OCI-LY1 (cell line): ENCODE results near the gene COL6A2.

Experiments used
- H2AFZ ChIP-seq: fragments of 200-600 bp; sonication (generic), shearing (Covaris generic); 2 replicates; pipeline ENCODE4 v1.6.0; 2014; ENCODE audit warnings: antibody characterized with exemption, mild to moderate bottlenecking, low read length
- H3F3A ChIP-seq: fragments of 200-600 bp; sonication (generic), shearing (Covaris generic); 2 replicates; pipeline ENCODE4 v1.6.0; 2014; ENCODE audit warnings: mild to moderate bottlenecking, antibody characterized with exemption, low read length, moderate library complexity; ENCODE audit not compliant: insufficient read depth
- H3K27ac ChIP-seq: fragments of 200-600 bp; sonication (generic); 2 replicates; pipeline ENCODE4 v1.5.1; 2014; ENCODE audit warnings: low read length, mixed run types, mild to moderate bottlenecking, low read depth; ENCODE audit not compliant: poor library complexity, severe bottlenecking
- H3K27me3 ChIP-seq: fragments of 200-600 bp; sonication (generic); 2 replicates; pipeline ENCODE4 v1.6.0; 2014; ENCODE audit warnings: antibody characterized with exemption, mild to moderate bottlenecking, low read length, moderate library complexity; ENCODE audit not compliant: insufficient read depth
- H3K36me3 ChIP-seq: fragments of 200-600 bp; sonication (generic); 2 replicates; pipeline ENCODE4 v1.6.1; 2014; ENCODE audit warnings: mild to moderate bottlenecking, antibody characterized with exemption, low read length, moderate library complexity, mixed read lengths; ENCODE audit not compliant: insufficient read depth
- H3K4me1 ChIP-seq: fragments of 200-600 bp; sonication (generic); 2 replicates; pipeline ENCODE4 v1.5.1; 2014; ENCODE audit warnings: mild to moderate bottlenecking, low read length, moderate library complexity; ENCODE audit not compliant: insufficient read depth, severe bottlenecking
- H3K4me2 ChIP-seq: fragments of 200-600 bp; sonication (generic), shearing (Covaris generic); 2 replicates; pipeline ENCODE4 v1.6.1; 2014; ENCODE audit warnings: low read length
- H3K4me3 ChIP-seq: fragments of 200-600 bp; sonication (generic); 2 replicates; pipeline ENCODE4 v1.5.1; 2014; ENCODE audit warnings: low read length, low read depth, mild to moderate bottlenecking, mixed read lengths; ENCODE audit not compliant: poor library complexity, severe bottlenecking
- H3K79me2 ChIP-seq: fragments of 200-600 bp; shearing (Covaris generic); 2 replicates; pipeline ENCODE4 v1.6.1; 2016; ENCODE audit warnings: mixed run types, low read length, mixed read lengths; ENCODE audit not compliant: insufficient read depth
- H3K9ac ChIP-seq: fragments of 200-600 bp; sonication (generic), shearing (Covaris generic); 2 replicates; pipeline ENCODE4 v1.6.1; 2014; ENCODE audit warnings: mild to moderate bottlenecking, low read length, mixed read lengths
- H3K9me2 ChIP-seq: fragments of 200-600 bp; sonication (generic), shearing (Covaris generic); 2 replicates; pipeline ENCODE4 v1.6.1; 2014; ENCODE audit warnings: low read depth, mild to moderate bottlenecking, low read length, mixed read lengths
- H3K9me3 ChIP-seq: fragments of 200-600 bp; shearing (Covaris generic); 2 replicates; pipeline ENCODE4 v1.6.1; 2014; ENCODE audit warnings: low read length, mixed read lengths
- H4K20me1 ChIP-seq: fragments of 200-600 bp; sonication (generic), shearing (Covaris generic); 2 replicates; pipeline ENCODE4 v1.6.0; 2016; ENCODE audit warnings: mild to moderate bottlenecking, low read length; ENCODE audit not compliant: insufficient read depth
- EZH2 ChIP-seq: fragments of 200-600 bp; sonication (generic), shearing (Covaris generic); IDR thresholded peaks from 2 replicates; pipeline ENCODE4 v1.8.0; 2017; ENCODE audit warnings: borderline replicate concordance, mixed run types, mild to moderate bottlenecking, antibody characterized with exemption, low read length, moderate library complexity, mixed read lengths
- TF ChIP-seq, protein P1 (sequence below): fragments of 200-600 bp; sonication (generic), shearing (Covaris generic); IDR thresholded peaks from 2 replicates; pipeline ENCODE4 v1.5.1; 2017; ENCODE audit warnings: mild to moderate bottlenecking, antibody characterized with exemption, low read length, moderate library complexity, mixed read lengths

The COL6A2 gene

DNA sequence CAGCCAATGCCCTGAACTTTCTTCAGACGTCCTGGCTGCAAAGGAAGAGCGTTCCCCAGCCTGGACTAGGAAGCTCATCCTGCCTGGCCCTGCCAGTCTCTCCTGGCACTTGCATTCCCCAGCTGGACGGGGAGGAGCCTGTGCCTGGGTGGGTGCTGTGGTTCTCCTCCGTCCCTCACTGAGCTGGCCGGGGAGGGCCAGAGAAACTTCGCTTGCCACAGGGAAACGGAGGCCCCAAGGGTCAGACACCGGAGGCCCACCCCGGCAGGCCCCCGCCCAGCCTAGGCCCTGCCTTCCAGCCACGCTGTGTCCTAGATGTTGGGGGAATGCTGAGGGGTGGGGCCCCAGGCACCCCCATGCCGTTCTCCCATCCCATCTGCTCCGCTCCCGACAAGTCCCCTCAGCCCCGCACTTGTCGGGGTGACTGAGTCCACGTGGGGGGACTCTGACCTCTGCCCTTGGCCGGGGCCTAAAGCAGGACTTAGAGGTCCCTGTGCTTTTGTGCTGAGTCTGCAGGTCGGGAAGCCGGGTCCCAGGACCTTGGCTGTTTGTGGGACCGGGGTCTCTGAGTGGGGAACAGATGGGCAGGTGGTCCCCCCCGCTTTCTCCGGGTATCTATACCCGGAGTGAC is 52.7 kb downstream of the COL6A2 start:
- Histone ChIP-seq H3F3A (no peaks in the 10 kb centered on the region), H3K9me3 (no peaks in the 10 kb centered on the region), H4K20me1 (no peaks in the 10 kb centered on the region), H3K4me1 (no peaks in the 10 kb centered on the region), H3K4me3 (no peak overlapping the region), H3K27ac (no peak overlapping the region), H2AFZ (no peak overlapping the region), H3K9ac (no peak overlapping the region), H3K36me3 (no peaks in the 10 kb centered on the region), H3K9me2 (no peaks in the 10 kb centered on the region), H3K4me2 (no peak overlapping the region), H3K79me2 (no peaks in the 10 kb centered on the region), H3K27me3 (no peaks in the 10 kb centered on the region)
- no peak for TF ChIP-seq EZH2
- TF ChIP-seq, protein P1, sequence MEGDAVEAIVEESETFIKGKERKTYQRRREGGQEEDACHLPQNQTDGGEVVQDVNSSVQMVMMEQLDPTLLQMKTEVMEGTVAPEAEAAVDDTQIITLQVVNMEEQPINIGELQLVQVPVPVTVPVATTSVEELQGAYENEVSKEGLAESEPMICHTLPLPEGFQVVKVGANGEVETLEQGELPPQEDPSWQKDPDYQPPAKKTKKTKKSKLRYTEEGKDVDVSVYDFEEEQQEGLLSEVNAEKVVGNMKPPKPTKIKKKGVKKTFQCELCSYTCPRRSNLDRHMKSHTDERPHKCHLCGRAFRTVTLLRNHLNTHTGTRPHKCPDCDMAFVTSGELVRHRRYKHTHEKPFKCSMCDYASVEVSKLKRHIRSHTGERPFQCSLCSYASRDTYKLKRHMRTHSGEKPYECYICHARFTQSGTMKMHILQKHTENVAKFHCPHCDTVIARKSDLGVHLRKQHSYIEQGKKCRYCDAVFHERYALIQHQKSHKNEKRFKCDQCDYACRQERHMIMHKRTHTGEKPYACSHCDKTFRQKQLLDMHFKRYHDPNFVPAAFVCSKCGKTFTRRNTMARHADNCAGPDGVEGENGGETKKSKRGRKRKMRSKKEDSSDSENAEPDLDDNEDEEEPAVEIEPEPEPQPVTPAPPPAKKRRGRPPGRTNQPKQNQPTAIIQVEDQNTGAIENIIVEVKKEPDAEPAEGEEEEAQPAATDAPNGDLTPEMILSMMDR, result no peak

DNA sequence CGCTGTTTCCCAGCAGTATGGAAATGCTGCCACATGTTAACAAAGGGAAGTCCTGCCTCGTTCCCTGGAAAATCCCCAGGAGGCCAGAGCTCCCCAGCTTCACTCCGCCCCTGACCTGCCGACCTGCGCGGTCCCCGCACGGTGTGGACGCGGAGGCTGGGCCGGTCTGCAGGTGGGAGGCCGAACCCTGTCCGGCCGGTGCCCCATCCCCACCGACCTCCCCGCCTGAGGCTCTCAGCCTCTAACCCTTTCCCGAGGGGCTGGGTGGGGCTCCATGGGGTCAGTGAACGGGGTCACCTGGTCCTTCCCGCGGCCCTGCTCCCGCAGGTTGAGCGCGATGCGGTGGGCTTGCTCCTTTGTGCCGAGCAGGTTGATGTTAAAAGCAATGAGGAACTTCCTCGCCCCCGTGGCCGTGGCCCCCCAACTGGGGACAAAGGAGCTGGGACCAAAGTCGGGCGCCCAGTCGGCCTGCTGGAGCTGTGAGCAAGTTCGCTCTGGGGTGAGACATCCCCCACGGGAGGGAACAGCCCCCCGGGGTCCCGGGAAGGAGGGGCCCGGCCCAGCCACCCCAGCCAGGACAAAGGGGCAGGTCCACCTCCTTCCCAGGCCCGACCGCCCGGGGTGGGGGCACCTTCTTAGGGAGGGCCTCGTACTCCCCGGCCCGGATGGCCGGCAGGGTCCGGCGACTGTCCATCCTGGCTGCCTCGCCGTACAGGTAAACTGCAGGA is 53.5 kb downstream of the COL6A2 start:
- Histone ChIP-seq H4K20me1 (no peaks in the 10 kb centered on the region), H3K9me3 (no peaks in the 10 kb centered on the region), H3K27ac (no peak overlapping the region), H3K4me2 (no peak overlapping the region), H3K27me3 (no peaks in the 10 kb centered on the region), H3K4me1 (no peaks in the 10 kb centered on the region), H3F3A (no peaks in the 10 kb centered on the region), H3K4me3 (no peak overlapping the region), H3K36me3 (no peaks in the 10 kb centered on the region), H3K79me2 (no peaks in the 10 kb centered on the region), H2AFZ (no peak overlapping the region), H3K9ac (no peak overlapping the region), H3K9me2 (no peaks in the 10 kb centered on the region)
- TF ChIP-seq, protein P1, result no peak
- no peak for TF ChIP-seq EZH2

DNA sequence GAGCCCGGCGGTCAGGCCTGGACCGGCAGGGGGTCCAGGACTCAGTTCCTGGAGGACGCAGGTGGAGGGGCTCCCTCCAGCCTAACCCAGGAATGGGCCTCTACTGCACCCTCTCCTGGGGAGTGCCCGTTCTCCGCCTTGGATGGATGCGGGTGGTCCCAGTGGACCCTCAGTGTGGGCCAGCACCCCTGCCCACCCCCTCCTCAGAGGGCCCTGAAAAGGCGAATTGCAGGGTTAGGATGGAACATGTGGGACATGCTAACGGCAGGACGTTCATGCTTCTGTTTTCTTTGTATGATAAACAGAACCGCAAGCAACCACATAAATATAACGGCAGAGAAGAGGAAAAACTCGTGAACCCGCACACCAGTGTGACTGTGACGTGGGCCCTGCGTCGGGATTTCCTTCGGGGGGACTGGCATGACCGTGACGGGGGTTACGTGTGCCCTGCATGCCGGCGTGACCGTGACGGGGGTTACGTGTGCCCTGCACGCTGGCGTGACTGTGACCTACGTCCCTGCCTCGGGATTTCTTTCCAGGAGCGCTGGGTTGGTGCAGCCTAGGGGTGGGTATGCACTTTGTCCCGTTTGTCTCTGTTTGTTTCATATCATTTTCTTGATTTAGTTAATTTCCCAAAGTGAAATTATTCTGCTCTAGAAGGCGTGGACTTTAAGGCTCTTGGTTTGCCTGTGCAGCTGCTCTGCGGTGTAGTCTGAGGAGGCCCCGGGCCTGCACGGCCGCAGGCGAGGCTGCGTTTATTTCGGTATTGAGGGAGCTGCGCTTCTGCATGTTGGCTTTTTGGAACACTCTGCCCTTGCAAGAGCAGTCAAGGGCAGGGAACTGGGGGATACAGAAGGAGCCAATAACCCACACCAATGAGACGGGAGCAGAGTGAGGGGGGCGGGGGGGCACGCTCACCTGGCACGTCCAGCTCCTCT is 54.3 kb downstream of the COL6A2 start:
- Histone ChIP-seq H3K4me1 (no peaks in the 10 kb centered on the region), H3K9me3 (no peaks in the 10 kb centered on the region), H3K9ac (no peak overlapping the region), H3F3A (no peaks in the 10 kb centered on the region), H3K9me2 (no peaks in the 10 kb centered on the region), H3K79me2 (no peaks in the 10 kb centered on the region), H2AFZ (no peak overlapping the region), H4K20me1 (no peaks in the 10 kb centered on the region), H3K27me3 (no peaks in the 10 kb centered on the region), H3K36me3 (no peaks in the 10 kb centered on the region), H3K4me2 (no peak overlapping the region), H3K4me3 (no peak overlapping the region), H3K27ac (no peak overlapping the region)
- TF ChIP-seq EZH2, result no peak
- TF ChIP-seq, protein P1, result no peak
